ENCODE measurements around the gene ROPN1L. TPM values are rescaled to one million over a fixed set of nuclear protein-coding genes. Genes with fewer than 3 reads are reported as not detected.
"Not testable (repeated sequence)": the region's sequence is repeated elsewhere in the genome, so short reads cannot be mapped to it uniquely, and the experiment has no call there.

ROPN1L gene
- 1 to 10 TPM; 1.2 to 5.2 (median 4.3) TPM for total RNA-seq
- total RNA-seq (2013): 1.5 TPM

DNA sequence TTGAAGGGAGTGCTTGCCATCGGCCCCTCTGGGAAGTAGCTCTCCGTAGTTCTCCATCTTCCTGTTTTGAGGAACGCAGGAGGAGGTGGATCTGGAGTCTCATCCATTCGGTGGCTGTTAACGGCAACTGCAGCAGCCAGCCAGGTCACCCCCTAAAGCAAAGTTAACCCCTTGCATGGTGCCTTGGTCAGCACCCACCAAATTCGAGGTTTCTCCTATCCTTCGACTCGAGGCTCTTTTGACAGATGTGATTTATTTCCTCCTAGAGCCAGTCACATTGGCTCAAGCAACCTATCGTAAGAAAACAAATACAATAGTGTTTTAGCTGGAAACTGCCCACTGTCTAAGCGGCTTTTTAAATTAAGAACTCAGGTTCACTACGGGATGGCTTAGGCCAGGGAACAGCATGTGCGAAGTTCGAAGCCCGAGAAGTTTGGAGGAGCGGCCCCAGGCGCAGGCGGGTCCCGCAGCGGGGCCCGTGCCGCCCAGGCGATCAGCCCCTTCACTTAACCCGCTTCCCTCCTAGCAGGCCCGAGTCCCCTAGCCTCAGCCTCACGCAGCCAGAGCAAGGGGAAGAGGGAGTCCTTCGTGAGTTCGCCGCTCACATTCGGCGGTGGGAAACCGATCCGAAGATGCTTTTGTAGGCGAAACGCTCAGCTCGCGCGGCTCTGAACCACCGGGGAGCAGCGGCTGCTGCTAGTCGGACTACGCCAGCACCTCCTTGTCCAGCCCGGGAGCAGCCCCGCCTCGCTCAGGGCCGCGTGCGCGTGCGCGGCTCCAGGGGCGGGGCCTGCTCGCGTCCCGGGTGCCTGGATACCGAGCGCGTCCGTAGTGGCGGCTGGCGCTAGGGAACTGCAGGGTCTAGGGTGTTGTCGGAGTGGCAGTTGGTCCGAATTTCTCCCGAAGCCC, at the start of gene ROPN1L:
Gene ROPN1L, plus strand, starts transcription at position 797 of the 909 bp plus-strand sequence. CDS start 289 bp downstream, outside the sequence.
- H3K27me3 Mint-ChIP-seq (ENCODE audit: low read depth in 2 of 2): no peaks in the 10 kb centered on the region
- peaks cover 0 to 2% of the 10 kb centered on the region in 2 donors for H3K9me3 Mint-ChIP-seq
- peak within 1 kb of the TSS; percentile 26 to 83 for H3K27ac Mint-ChIP-seq
- peak within 1 kb of the TSS; percentile 88 for H3K4me3 ChIP-seq (ENCODE audit: low read length)
- DNase-seq: peak; percentile 80 to 88
- peak within 1 kb of the TSS; percentile 42 for H3K27ac ChIP-seq (ENCODE audit: low read length)
- intact Hi-C loops (cut with micrococcal nuclease): loop anchor here (5.0 to 10.0 kb wide), 2 partner anchors 89 to 253 kb away; partner anchors contain the start of gene MARCHF6
- H3K27me3 ChIP-seq (ENCODE audit: control insufficient read depth, insufficient read depth, low read length): no peaks in the 10 kb centered on the region
- H3K36me3 ChIP-seq (ENCODE audit: control insufficient read depth, insufficient read depth, low read length): peaks cover 1% of the 10 kb centered on the region
- peaks cover 38 to 40% of the 10 kb centered on the region in 2 donors for H3K4me1 Mint-ChIP-seq
- 3% methylated on average over 63 of the region's 63 CpGs for WGBS (ENCODE audit: insufficient coverage)
- H3K4me3 Mint-ChIP-seq: peak within 1 kb of the TSS; percentile 89
- no peaks in the 10 kb centered on the region for H3K36me3 Mint-ChIP-seq
- peak; percentile 96 to 97 (median 96) for ATAC-seq
- peaks cover 45% of the 10 kb centered on the region for H3K4me1 ChIP-seq (ENCODE audit: control insufficient read depth, insufficient read depth, low read length)
- no peaks in the 10 kb centered on the region for H3K9me3 ChIP-seq (ENCODE audit: control insufficient read depth, insufficient read depth, low read length)
- TF ChIP-seq, protein P1, sequence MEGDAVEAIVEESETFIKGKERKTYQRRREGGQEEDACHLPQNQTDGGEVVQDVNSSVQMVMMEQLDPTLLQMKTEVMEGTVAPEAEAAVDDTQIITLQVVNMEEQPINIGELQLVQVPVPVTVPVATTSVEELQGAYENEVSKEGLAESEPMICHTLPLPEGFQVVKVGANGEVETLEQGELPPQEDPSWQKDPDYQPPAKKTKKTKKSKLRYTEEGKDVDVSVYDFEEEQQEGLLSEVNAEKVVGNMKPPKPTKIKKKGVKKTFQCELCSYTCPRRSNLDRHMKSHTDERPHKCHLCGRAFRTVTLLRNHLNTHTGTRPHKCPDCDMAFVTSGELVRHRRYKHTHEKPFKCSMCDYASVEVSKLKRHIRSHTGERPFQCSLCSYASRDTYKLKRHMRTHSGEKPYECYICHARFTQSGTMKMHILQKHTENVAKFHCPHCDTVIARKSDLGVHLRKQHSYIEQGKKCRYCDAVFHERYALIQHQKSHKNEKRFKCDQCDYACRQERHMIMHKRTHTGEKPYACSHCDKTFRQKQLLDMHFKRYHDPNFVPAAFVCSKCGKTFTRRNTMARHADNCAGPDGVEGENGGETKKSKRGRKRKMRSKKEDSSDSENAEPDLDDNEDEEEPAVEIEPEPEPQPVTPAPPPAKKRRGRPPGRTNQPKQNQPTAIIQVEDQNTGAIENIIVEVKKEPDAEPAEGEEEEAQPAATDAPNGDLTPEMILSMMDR (IDR thresholded peaks at IDR 0.05): no peak

DNA sequence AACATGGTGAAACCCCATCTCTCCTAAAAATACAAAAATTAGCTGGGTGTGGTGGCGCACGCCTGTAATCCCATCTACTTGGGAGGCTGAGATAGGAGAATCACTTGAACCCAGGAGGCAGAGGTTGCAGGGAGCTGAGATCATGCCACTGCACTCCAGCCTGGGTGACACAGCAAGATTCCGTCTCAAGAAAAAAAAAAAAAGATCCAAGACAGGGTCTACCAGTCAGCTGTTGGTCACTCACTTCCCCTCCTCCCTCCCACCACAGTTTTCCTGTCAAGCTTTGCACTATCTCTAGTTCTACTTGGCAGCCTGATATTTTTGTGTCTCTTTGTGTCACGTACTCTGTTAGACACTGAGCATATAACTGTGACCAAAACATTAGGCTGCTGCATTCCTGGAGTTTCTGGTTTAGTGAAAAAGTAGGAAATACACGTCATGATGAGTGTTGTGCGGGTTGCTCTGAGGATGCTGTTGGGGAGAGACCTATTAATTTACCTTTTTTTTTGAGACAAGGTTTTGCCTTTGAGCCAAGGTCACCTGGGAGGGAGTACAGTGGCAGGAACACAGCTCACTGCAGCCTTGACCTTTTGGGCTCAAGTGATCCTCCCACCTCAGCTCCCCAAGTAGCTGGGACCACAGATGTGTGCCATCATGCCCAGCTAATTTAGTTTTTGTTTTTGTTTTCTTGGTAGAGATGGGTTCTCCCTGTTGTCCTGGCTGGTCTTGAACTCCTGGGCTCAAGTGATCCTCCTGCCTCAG, 48.9 kb upstream of the ROPN1L start:
- H3K27me3 Mint-ChIP-seq (ENCODE audit: low read depth in 2 of 2); H3K4me3 Mint-ChIP-seq; H3K4me1 ChIP-seq (ENCODE audit: control insufficient read depth, insufficient read depth, low read length); H3K9me3 ChIP-seq (ENCODE audit: control insufficient read depth, insufficient read depth, low read length); H3K4me3 ChIP-seq (ENCODE audit: low read length); H3K27ac ChIP-seq (ENCODE audit: low read length); H3K27ac Mint-ChIP-seq; H3K36me3 Mint-ChIP-seq; H3K9me3 Mint-ChIP-seq; ATAC-seq; intact Hi-C loops (cut with micrococcal nuclease); H3K27me3 ChIP-seq (ENCODE audit: control insufficient read depth, insufficient read depth, low read length); DNase-seq: not testable (repeated sequence)
- H3K36me3 ChIP-seq (ENCODE audit: control insufficient read depth, insufficient read depth, low read length): peaks cover 82% of the 10 kb centered on the region
- peaks cover 4 to 13% of the 10 kb centered on the region in 2 donors for H3K4me1 Mint-ChIP-seq
- WGBS (ENCODE audit: insufficient coverage): 91% methylated on average over 6 of the region's 6 CpGs

DNA sequence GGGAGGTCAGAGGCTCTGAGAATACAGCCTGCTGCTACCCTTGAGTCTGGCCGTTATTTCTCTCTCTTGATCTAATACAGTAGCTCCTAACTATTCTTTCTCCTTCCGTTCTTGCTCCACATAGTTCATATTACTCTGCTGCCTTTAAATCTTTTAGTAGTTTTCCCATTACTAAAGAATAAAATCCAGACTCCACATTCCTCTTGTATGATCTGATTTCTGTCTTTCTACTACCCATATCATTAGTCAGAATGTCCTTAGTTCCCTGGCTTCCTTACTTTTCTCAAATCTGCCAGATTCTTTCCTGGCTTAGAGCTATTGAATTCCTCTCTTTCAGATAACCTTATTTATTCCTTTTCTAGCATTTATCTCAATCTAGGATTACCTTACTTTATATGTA, 48.2 kb upstream of the ROPN1L start:
- H3K36me3 Mint-ChIP-seq: peaks cover 7% of the 10 kb centered on the region
- no peaks in the 10 kb centered on the region for H3K27me3 Mint-ChIP-seq (ENCODE audit: low read depth in 2 of 2)
- Histone ChIP-seq H3K27me3 (ENCODE audit: control insufficient read depth, insufficient read depth, low read length) (no peaks in the 10 kb centered on the region), H3K4me3 (ENCODE audit: low read length) (no peak overlapping the region), H3K36me3 (ENCODE audit: control insufficient read depth, insufficient read depth, low read length) (peaks cover 79% of the 10 kb centered on the region), H3K4me1 (ENCODE audit: control insufficient read depth, insufficient read depth, low read length) (no peaks in the 10 kb centered on the region), H3K9me3 (ENCODE audit: control insufficient read depth, insufficient read depth, low read length) (no peaks in the 10 kb centered on the region), H3K27ac (ENCODE audit: low read length) (no peak overlapping the region)
- H3K27ac Mint-ChIP-seq: no peak overlapping the region
- H3K9me3 Mint-ChIP-seq: no peaks in the 10 kb centered on the region
- TF ChIP-seq, protein P1 (IDR thresholded peaks at IDR 0.05): no peak
- ATAC-seq: no peak
- H3K4me1 Mint-ChIP-seq: peaks cover 3 to 10% of the 10 kb centered on the region in 2 donors
- intact Hi-C loops (cut with micrococcal nuclease): no loop called here
- WGBS (ENCODE audit: insufficient coverage): 100% methylated on average over 2 of the region's 2 CpGs
- no peak for DNase-seq
- no peak overlapping the region for H3K4me3 Mint-ChIP-seq

DNA sequence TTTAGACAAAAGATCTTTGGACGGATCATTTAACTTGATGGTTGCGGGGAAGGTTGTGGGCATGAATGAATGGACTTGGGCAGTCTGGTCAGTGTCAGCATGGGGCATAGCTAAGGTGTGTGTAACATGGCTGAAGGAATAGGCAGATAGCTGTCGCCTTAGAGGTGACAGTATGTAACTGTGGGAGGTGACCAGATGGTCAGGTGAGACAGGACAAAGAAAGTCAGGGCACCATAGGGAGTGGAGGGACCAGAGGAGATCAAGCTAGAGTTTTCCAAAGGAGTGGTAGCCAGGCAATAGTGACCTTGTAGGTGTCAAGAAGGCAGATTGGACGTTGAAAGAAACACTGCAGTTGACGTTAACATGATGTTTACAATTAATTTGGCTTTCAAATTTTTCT, 45.1 kb upstream of the ROPN1L start:
- no peaks in the 10 kb centered on the region for H3K36me3 Mint-ChIP-seq

More for the DNA sequence above, 45.1 kb upstream of the ROPN1L start:
- Mint-ChIP-seq H3K27ac (peak overlapping the region in 1 of 2 donors; percentile 15), H3K4me1 (peaks cover 0 to 8% of the 10 kb centered on the region in 2 donors), H3K27me3 (ENCODE audit: low read depth in 2 of 2) (no peaks in the 10 kb centered on the region), H3K9me3 (no peaks in the 10 kb centered on the region), H3K4me3 (no peak overlapping the region)
- ATAC-seq (no peak), DNase-seq (no peak)
- peaks cover 70% of the 10 kb centered on the region for H3K36me3 ChIP-seq (ENCODE audit: control insufficient read depth, insufficient read depth, low read length)
- H3K4me3 ChIP-seq (ENCODE audit: low read length): no peak overlapping the region
- TF ChIP-seq, protein P1 (IDR thresholded peaks at IDR 0.05): no peak
- H3K4me1 ChIP-seq (ENCODE audit: control insufficient read depth, insufficient read depth, low read length): no peaks in the 10 kb centered on the region
- intact Hi-C loops (cut with micrococcal nuclease): loop anchor here (5.0 kb wide), 1 partner anchor 39 kb away; no protein-coding TSS in a partner anchor
- no peak overlapping the region for H3K27ac ChIP-seq (ENCODE audit: low read length)
- H3K9me3 ChIP-seq (ENCODE audit: control insufficient read depth, insufficient read depth, low read length): no peaks in the 10 kb centered on the region
- H3K27me3 ChIP-seq (ENCODE audit: control insufficient read depth, insufficient read depth, low read length): no peaks in the 10 kb centered on the region
- WGBS (ENCODE audit: insufficient coverage): 72% methylated on average over 5 of the region's 5 CpGs

Data from natural killer cell (primary cell).